22Rv1 (cell line): ENCODE measurements around the gene TPST1.

Source experiments
- H3K27ac ChIP-seq: fragments of 450-650 bp; 2 replicates; pipeline ENCODE4 v1.5.1; 2017
- ZFX ChIP-seq: fragments of 450-650 bp; IDR thresholded peaks from 2 replicates; pipeline ENCODE4 v1.6.1; 2017; ENCODE audit warnings: antibody characterized with exemption, borderline replicate concordance
- TF ChIP-seq, protein P1 (sequence below): fragments of 450-650 bp; IDR thresholded peaks from 2 replicates; pipeline ENCODE4 v1.5.1; 2017; ENCODE audit warnings: mild to moderate bottlenecking

TPST1 gene

DNA sequence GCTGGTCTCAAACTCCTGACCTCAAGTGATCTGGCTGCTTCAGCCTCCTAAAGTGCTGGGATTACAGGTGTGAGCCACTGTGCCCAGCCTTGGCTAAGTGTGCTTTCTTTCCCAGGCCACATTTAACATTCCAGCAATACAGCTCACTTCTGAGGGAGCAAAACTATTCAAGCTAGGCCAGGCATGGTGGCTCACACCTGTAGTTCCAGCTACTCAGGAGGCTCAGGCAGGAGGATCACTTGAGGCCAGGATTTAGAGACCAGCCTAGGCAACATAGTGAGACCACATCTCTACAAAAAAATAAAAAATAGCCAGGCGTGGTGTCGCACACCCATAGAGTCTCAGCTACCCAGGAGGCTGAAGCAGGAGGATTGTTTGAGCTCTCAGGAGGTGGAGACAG is 23.3 kb upstream of the TPST1 start:
- TF ChIP-seq, protein P1, sequence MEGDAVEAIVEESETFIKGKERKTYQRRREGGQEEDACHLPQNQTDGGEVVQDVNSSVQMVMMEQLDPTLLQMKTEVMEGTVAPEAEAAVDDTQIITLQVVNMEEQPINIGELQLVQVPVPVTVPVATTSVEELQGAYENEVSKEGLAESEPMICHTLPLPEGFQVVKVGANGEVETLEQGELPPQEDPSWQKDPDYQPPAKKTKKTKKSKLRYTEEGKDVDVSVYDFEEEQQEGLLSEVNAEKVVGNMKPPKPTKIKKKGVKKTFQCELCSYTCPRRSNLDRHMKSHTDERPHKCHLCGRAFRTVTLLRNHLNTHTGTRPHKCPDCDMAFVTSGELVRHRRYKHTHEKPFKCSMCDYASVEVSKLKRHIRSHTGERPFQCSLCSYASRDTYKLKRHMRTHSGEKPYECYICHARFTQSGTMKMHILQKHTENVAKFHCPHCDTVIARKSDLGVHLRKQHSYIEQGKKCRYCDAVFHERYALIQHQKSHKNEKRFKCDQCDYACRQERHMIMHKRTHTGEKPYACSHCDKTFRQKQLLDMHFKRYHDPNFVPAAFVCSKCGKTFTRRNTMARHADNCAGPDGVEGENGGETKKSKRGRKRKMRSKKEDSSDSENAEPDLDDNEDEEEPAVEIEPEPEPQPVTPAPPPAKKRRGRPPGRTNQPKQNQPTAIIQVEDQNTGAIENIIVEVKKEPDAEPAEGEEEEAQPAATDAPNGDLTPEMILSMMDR: no peak
- TF ChIP-seq ZFX: no peak
- H3K27ac ChIP-seq: no peak overlapping the region

DNA sequence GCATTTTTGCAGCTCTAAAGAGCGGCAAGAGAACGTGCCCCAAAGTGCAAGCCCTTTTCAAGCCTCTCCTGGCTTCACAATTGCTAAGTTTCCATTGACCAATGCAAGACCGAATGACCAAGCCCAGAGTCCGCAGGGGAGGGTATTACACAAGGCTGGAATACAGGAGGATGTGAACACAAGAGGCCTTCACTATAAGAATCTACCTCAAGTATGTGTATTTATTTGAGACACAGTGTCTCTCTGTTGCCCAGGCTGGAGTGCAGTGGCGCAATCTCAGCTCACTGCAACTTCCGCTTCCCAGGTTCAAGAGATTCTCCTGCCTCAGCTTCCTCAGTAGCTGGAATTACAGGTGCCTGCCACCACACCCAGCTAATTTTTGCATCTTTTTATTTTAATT is 22.2 kb upstream of the TPST1 start:
- TF ChIP-seq, protein P1: no peak
- TF ChIP-seq ZFX: no peak
- no peak overlapping the region for H3K27ac ChIP-seq

DNA sequence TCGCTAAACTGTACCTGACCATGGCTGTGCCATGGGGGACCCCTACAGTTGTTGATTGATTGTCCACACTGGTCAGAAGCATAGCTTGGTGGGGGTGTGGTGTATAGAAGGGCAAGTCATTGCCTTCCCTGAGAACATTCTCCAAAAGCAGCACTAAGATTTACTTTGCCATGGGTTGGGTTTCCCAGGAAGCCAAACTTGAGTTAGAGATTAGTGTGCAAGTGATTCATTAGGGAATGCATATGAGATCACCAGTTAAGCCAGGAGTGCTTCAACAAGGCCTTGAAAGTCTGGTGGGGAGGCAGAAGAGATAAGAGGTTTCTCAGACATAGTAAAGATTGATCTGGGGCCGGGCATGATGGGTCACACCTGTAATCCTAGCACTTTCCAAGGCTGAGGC is 21.4 kb upstream of the TPST1 start:
- H3K27ac ChIP-seq: no peak overlapping the region
- TF ChIP-seq, protein P1: no peak
- TF ChIP-seq ZFX: no peak

DNA sequence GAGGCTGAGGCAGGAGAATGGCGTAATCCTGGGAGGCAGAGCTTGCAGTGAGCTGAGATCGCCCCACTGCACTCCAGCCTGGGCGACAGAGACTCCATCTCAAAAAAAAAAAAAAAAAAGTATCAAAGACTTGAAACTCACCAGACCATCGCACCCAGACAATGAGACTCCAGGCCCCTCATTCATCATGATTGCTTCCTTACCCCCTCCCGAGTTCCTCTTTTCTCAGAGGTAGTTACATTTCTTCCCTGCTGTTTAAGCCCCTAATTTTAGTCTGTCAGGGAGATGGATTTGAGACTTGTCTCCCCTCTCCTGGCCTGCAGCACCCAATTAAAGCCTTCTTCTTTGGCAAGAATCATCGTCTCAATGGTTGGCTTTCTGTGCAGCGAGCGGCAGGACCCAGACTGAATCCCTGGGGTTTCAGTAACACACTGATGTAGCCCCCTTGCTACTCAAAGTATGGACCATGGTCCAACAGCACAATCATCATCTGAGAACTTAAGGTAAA is 19.4 kb upstream of the TPST1 start:
- TF ChIP-seq, protein P1: no peak
- no peak for TF ChIP-seq ZFX
- H3K27ac ChIP-seq: no peak overlapping the region

DNA sequence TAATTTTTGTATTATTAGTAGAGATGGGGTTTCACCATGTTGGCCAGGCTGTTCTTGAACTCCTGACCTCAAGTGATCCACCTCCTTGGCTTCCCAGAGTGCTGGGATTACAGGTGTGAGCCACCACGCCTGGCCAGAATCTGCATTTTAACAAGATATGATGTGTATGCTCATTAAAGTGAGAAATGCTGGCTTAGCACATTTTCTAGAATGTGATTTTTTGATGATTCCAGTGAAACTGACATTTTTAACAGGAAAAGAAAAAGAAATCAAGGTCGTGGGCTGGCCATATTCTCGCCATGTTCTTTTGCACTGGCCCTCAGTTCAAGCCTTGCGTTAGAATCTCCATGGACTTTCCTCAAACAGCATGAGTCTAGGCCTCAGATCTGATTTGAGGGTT is 18.1 kb upstream of the TPST1 start:
- TF ChIP-seq, protein P1: no peak
- no peak for TF ChIP-seq ZFX
- no peak overlapping the region for H3K27ac ChIP-seq

DNA sequence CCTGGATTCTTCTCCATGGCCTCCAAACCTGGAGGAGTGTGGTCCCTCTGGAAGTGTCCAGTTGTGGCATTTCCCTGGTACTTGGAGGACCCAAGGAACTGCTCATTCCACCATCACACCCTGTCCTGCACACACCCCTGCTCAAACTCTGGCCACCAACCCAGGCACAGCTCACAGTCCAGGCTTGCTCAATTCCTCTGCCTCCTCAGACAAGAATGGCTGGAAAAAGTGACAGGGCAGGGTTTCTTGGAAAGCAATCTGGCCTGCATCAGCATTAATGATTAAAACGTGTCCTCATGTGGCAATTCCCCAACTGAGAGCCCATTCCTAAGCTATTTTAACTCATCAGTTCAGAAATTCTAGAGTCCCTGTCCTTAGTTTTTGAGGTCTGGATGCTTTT is 17.2 kb upstream of the TPST1 start:
- no peak overlapping the region for H3K27ac ChIP-seq
- TF ChIP-seq, protein P1: no peak
- no peak for TF ChIP-seq ZFX

- TF ChIP-seq, protein P1: no peak
- no peak for TF ChIP-seq ZFX
- H3K27ac ChIP-seq: no peak overlapping the region
Observed at GRCh38 chr7:66188645-66189044, 16.5 kb upstream of the TPST1 start.
